ENCODE results near the gene TBL1X.

Gene TBL1X

GRCh38 chrX:9628779-9629493 lies 164.1 kb downstream of the TBL1X start:
- DNase-seq (ENCODE audit: low read depth): no peak
- no peak overlapping the region for H3K4me3 ChIP-seq (ENCODE audit: low read length)
- no peak for TF ChIP-seq CTCF (conservative IDR thresholded peaks at IDR 0.05; ENCODE audit: low read length)

GRCh38 chrX:9634551-9634950 lies 169.7 kb downstream of the TBL1X start:
- DNase-seq (ENCODE audit: low read depth): no peak
- no peak for TF ChIP-seq CTCF (conservative IDR thresholded peaks at IDR 0.05; ENCODE audit: low read length)
- no peak overlapping the region for H3K4me3 ChIP-seq (ENCODE audit: low read length)

GRCh38 chrX:9635368-9635767 lies 170.5 kb downstream of the TBL1X start:
- no peak for DNase-seq (ENCODE audit: low read depth)
- no peak overlapping the region for H3K4me3 ChIP-seq (ENCODE audit: low read length)
- TF ChIP-seq CTCF (conservative IDR thresholded peaks at IDR 0.05; ENCODE audit: low read length): no peak

- no peak overlapping the region for H3K4me3 ChIP-seq (ENCODE audit: low read length)
- DNase-seq (ENCODE audit: low read depth): peak; percentile 39
- TF ChIP-seq CTCF (conservative IDR thresholded peaks at IDR 0.05; ENCODE audit: low read length): no peak
Observed at GRCh38 chrX:9635803-9636202, 170.9 kb downstream of the TBL1X start.

- no peak for DNase-seq (ENCODE audit: low read depth)
- TF ChIP-seq CTCF (conservative IDR thresholded peaks at IDR 0.05; ENCODE audit: low read length): no peak
- H3K4me3 ChIP-seq (ENCODE audit: low read length): no peak overlapping the region
Observed at GRCh38 chrX:9638871-9639270, 174.0 kb downstream of the TBL1X start.

GRCh38 chrX:9642270-9642995 lies 177.6 kb downstream of the TBL1X start:
- DNase-seq (ENCODE audit: low read depth): no peak
- H3K4me3 ChIP-seq (ENCODE audit: low read length): no peak overlapping the region
- no peak for TF ChIP-seq CTCF (conservative IDR thresholded peaks at IDR 0.05; ENCODE audit: low read length)

- no peak for TF ChIP-seq CTCF (conservative IDR thresholded peaks at IDR 0.05; ENCODE audit: low read length)
- no peak for DNase-seq (ENCODE audit: low read depth)
- no peak overlapping the region for H3K4me3 ChIP-seq (ENCODE audit: low read length)
Observed at GRCh38 chrX:9643807-9644206, 178.9 kb downstream of the TBL1X start.
